GM13977 (cell line): ENCODE results near the gene PSEN2.

ENCODE experiments used
- DNase-seq: peaks from one replicate; pipeline ENCODE4 v3.0.0; 2012; ENCODE audit warnings: low spot score
- CTCF ChIP-seq: IDR thresholded peaks from 2 replicates; pipeline ENCODE4 v1.5.1; 2012; ENCODE audit warnings: mild to moderate bottlenecking, control low read depth; ENCODE audit not compliant: insufficient read depth; ENCODE audit errors: extremely low read depth, missing control alignments
- in situ Hi-C: fragments of 300-500 bp; cut with MboI; formaldehyde crosslinking; loops from one replicate; pipeline ENCODE4 v1.12.0; 2022; ENCODE audit warnings: low sequenced_read_pairs, low pct_unique_long_range_greater_than_20kb, mixed read lengths, inconsistent platforms; ENCODE audit not compliant: unreplicated experiment

PSEN2 gene

GRCh38 chr1:226934483-226935237 is 64.2 kb downstream of the PSEN2 start:
- in situ Hi-C loops: no loop called here
- DNase-seq: no peak
- TF ChIP-seq CTCF: no peak

GRCh38 chr1:226937940-226938725 is 67.7 kb downstream of the PSEN2 start:
- no peak for DNase-seq
- no peak for TF ChIP-seq CTCF
- in situ Hi-C loops: no loop called here

GRCh38 chr1:226938903-226939437 is 68.6 kb downstream of the PSEN2 start:
- no peak for DNase-seq
- TF ChIP-seq CTCF: no peak
- in situ Hi-C loops: no loop called here

GRCh38 chr1:226939438-226940028 is 69.1 kb downstream of the PSEN2 start:
- in situ Hi-C loops: no loop called here
- no peak for TF ChIP-seq CTCF
- no peak for DNase-seq

- in situ Hi-C loops: no loop called here
- no peak for TF ChIP-seq CTCF
Observed at GRCh38 chr1:226940029-226940805, 69.8 kb downstream of the PSEN2 start, which contains the start of gene COQ8A. TSS of gene COQ8A (plus strand) at chr1:226940294. CDS start at chr1:226961386, 21,092 bp downstream.

GRCh38 chr1:226940806-226941067 is 70.3 kb downstream of the PSEN2 start:
- no peak for DNase-seq
- no peak for TF ChIP-seq CTCF
- in situ Hi-C loops: no loop called here

More at GRCh38 chr1:226940029-226940805, 69.8 kb downstream of the PSEN2 start, which contains the start of gene COQ8A:
- peak; percentile 98 for DNase-seq
